GM12801 (cell line): ENCODE data around the gene KHNYN.

Source experiments
- CTCF ChIP-seq: IDR thresholded peaks from one replicate; pipeline ENCODE4 v1.5.1; 2011; ENCODE audit warnings: control low read depth; ENCODE audit not compliant: insufficient read length; ENCODE audit errors: extremely low read depth

KHNYN gene

GRCh38 chr14:24398293-24398652 lies 31.5 kb upstream of the KHNYN start:
- TF ChIP-seq CTCF: no peak

GRCh38 chr14:24398653-24399446 lies 30.9 kb upstream of the KHNYN start, which contains the start of gene NYNRIN:
Gene NYNRIN, plus strand, starts transcription at chr14:24399003. Its CDS starts 244 bp downstream, at chr14:24399247.
- no peak for TF ChIP-seq CTCF

GRCh38 chr14:24399447-24399822 lies 30.3 kb upstream of the KHNYN start:
- no peak for TF ChIP-seq CTCF

- no peak for TF ChIP-seq CTCF
Observed at GRCh38 chr14:24399999-24400718, 29.6 kb upstream of the KHNYN start.

GRCh38 chr14:24401810-24402702 lies 27.7 kb upstream of the KHNYN start:
- TF ChIP-seq CTCF: no peak

- TF ChIP-seq CTCF: no peak
Observed at GRCh38 chr14:24403294-24403998, 26.3 kb upstream of the KHNYN start.
